ENCODE measurements around the gene ATP2B2. TPM values are rescaled to one million over a fixed set of nuclear protein-coding genes. Genes with fewer than 3 reads are reported as not detected.

Gene ATP2B2
- total and polyA plus RNA-seq, 9 of the 15 experiments (the other 6 are each of a cell fraction or from before 2014, with no cell fraction given), result 0.06 TPM; not detected in 8

- ATAC-seq, result no peak
- H3K4me3 ChIP-seq, result no peak overlapping the region
- H3K4me1 ChIP-seq (replicated peaks in 1 of 2; ENCODE audit: control insufficient read depth in 2 of 2, insufficient read depth in 2 of 2, low read length in 2 of 2), result peaks cover 0 to 9% of the 10 kb centered on the region in 2 experiments; a peak in 1 of 5 replicates
- H3K79me2 ChIP-seq (ENCODE audit: control insufficient read depth, insufficient read depth, low read length), result no peaks in the 10 kb centered on the region
- no peak overlapping the region for H2AFZ ChIP-seq (ENCODE audit: low read depth, low read length)
- no peak for FAIRE-seq
- no peak overlapping the region for H3K4me2 ChIP-seq (ENCODE audit: insufficient read depth, low read length)
- peaks cover 19% of the 10 kb centered on the region; the same call in 1 of the 2 replicates for H4K20me1 ChIP-seq (replicated peaks; ENCODE audit: control insufficient read depth, insufficient read depth, low read length)
- no peaks in the 10 kb centered on the region for H3K9me3 ChIP-seq (replicated peaks; ENCODE audit: control insufficient read depth, insufficient read depth, low read depth, low read length)
- no peak for DNase-seq (ENCODE audit: extremely low read depth in 1 of 4, low spot score in 3 of 4)
- H3K9me1 ChIP-seq (ENCODE audit: control insufficient read depth, insufficient read depth, low read length), result no peaks in the 10 kb centered on the region
- H3K36me3 ChIP-seq (ENCODE audit: control insufficient read depth, insufficient read depth, low read length), result no peaks in the 10 kb centered on the region
- no TSS peak for BruUV-seq (replicated peaks)
- H3K27me3 ChIP-seq (ENCODE audit: control insufficient read depth in 2 of 2, insufficient read depth in 2 of 2, low read length in 2 of 2), result peaks cover 3 to 20% of the 10 kb centered on the region in 2 experiments; a peak in 3 of 5 replicates
- intact Hi-C loops (cut with micrococcal nuclease) (no loop called here), in situ Hi-C loops (cut with MboI) (no loop called here)
- no peak overlapping the region for H3K27ac ChIP-seq (ENCODE audit: extremely low read depth, low read depth, low read length)
- H3K9ac ChIP-seq (ENCODE audit: insufficient read depth in 1 of 2, low read depth in 2 of 2, low read length in 2 of 2), result no peak overlapping the region
- WGBS (ENCODE audit: insufficient coverage, low coverage, missing lambda C conversion rate), result under 1% methylated on average over 12 of the region's 12 CpGs
- TF ChIP-seq ZNF224 (CRISPR knock-in tag; IDR thresholded peaks at IDR 0.05), result no peak
- TF ChIP-seq TFAM (CRISPR knock-in tag; conservative IDR thresholded peaks at IDR 0.05), result no peak
- no peak for TF ChIP-seq MAFF (IDR thresholded peaks at IDR 0.05; ENCODE audit: low read length)
- no peak for TF ChIP-seq NFXL1 (CRISPR knock-in tag; IDR thresholded peaks at IDR 0.05)
- no peak for TF ChIP-seq SETDB1 (IDR thresholded peaks at IDR 0.05; ENCODE audit: low read length)
- no peak for TF ChIP-seq DIDO1 (tag; IDR thresholded peaks at IDR 0.05; ENCODE audit: low read depth)
- no peak for TF ChIP-seq CBFB (CRISPR knock-in tag; IDR thresholded peaks at IDR 0.05)
- TF ChIP-seq ZNF24 (IDR thresholded peaks at IDR 0.05), result peak; percentile 88; the same call in 1 of the 2 replicates
- ChIA-PET POLR2A (interaction anchor here (0.6 to 0.7 kb wide), 2 partner anchors 32 to 80 kb away, joined by 3 read pairs; no protein-coding TSS in a partner anchor), CTCF (ENCODE audit: low intra/inter-chr PET ratio) (no interaction called here)
Observed at GRCh38 chr3:10492364-10493201, 12.8 kb downstream of the ATP2B2 start.
